Neural progenitor cell (in vitro differentiated cells): ENCODE measurements around the gene FAM216B. TPM values are rescaled to one million over a fixed set of nuclear protein-coding genes. Genes with fewer than 3 reads are reported as not detected.

Experiments used
- DNase-seq: peaks from one replicate; pipeline ENCODE4 v3.0.0-alpha.2; 2016; ENCODE audit warnings: low spot score
- H2AFZ ChIP-seq: fragments of 200-600 bp; sonication (generic); replicated peaks from 2 replicates; pipeline ENCODE4 v1.6.1; 2016; ENCODE audit warnings: antibody characterized with exemption
- H3F3A ChIP-seq: fragments of 200-600 bp; sonication (generic); 2 replicates; pipeline ENCODE4 v1.6.1; 2016; ENCODE audit warnings: antibody characterized with exemption, low read depth
- H3K27ac ChIP-seq: fragments of 200-600 bp; sonication (generic); 2 replicates; pipeline ENCODE4 v1.5.1; 2016; ENCODE audit warnings: mild to moderate bottlenecking
- H3K27me3 ChIP-seq: fragments of 200-600 bp; sonication (generic); 2 replicates; pipeline ENCODE4 v1.6.1; 2016; ENCODE audit warnings: mild to moderate bottlenecking, moderate library complexity
- H3K36me3 ChIP-seq: fragments of 200-600 bp; sonication (generic); 2 replicates; pipeline ENCODE4 v1.5.1; 2016
- H3K4me1 ChIP-seq: fragments of 200-600 bp; sonication (generic); 2 replicates; pipeline ENCODE4 v1.6.1; 2016; ENCODE audit warnings: mixed run types
- H3K4me2 ChIP-seq: fragments of 200-600 bp; sonication (generic); 2 replicates; pipeline ENCODE4 v1.6.1; 2016
- H3K4me3 ChIP-seq: fragments of 200-600 bp; sonication (generic); 2 replicates; pipeline ENCODE4 v1.5.1; 2016
- H3K79me2 ChIP-seq: fragments of 200-600 bp; sonication (generic); 2 replicates; pipeline ENCODE4 v1.6.1; 2016; ENCODE audit warnings: low read depth
- H3K9ac ChIP-seq: fragments of 200-600 bp; sonication (generic); 2 replicates; pipeline ENCODE4 v1.6.1; 2016
- H3K9me3 ChIP-seq: fragments of 200-600 bp; sonication (generic); 2 replicates; pipeline ENCODE4 v1.5.1; 2016; ENCODE audit warnings: low read depth
- H4K20me1 ChIP-seq: fragments of 200-600 bp; sonication (generic); 2 replicates; pipeline ENCODE4 v1.6.1; 2016; ENCODE audit warnings: low read depth
- H3K27ac Mint-ChIP-seq: 3 replicates; pipeline ENCODE4 v1.8.0; 2021; ENCODE audit warnings: mixed read lengths
- H3K27me3 Mint-ChIP-seq: 2 replicates; pipeline ENCODE4 v1.8.0; 2022; ENCODE audit warnings: low read depth, mild to moderate bottlenecking, inconsistent platforms, moderate library complexity, mixed read lengths; ENCODE audit not compliant: insufficient read depth
- H3K36me3 Mint-ChIP-seq: 3 replicates; pipeline ENCODE4 v1.8.0; 2021; ENCODE audit warnings: mixed read lengths
- H3K4me1 Mint-ChIP-seq: 3 replicates; pipeline ENCODE4 v1.8.0; 2021; ENCODE audit warnings: mixed read lengths
- H3K4me3 Mint-ChIP-seq: 3 replicates; pipeline ENCODE4 v1.8.0; 2021; ENCODE audit warnings: mild to moderate bottlenecking, moderate library complexity, mixed read lengths
- H3K9me3 Mint-ChIP-seq: 3 replicates; pipeline ENCODE4 v1.8.0; 2020; ENCODE audit warnings: mixed read lengths
- EZH2 ChIP-seq: fragments of 200-600 bp; sonication (generic); IDR thresholded peaks from 2 replicates; pipeline ENCODE4 v1.6.1; 2017; ENCODE audit warnings: antibody characterized with exemption, mild to moderate bottlenecking, moderate library complexity
- EZH2phosphoT487 ChIP-seq: fragments of 200-600 bp; sonication (generic); IDR thresholded peaks from 2 replicates; pipeline ENCODE4 v1.6.1; 2017; ENCODE audit warnings: antibody characterized with exemption
- total RNA-seq: library from RNA; depleted of rRNA; stranded (reverse); fragments of >200 nt; gene quantifications from 2 replicates; pipeline ENCODE4 v1.2.3, GENCODE V29; 2015; ENCODE audit warnings: low replicate concordance
- TF ChIP-seq, protein P1 (sequence below): fragments of 200-600 bp; sonication (generic); IDR thresholded peaks from 2 replicates; pipeline ENCODE4 v1.5.1; 2017; ENCODE audit warnings: antibody characterized with exemption, mild to moderate bottlenecking

The FAM216B gene
- not detected in 2 replicates for total RNA-seq

DNA sequence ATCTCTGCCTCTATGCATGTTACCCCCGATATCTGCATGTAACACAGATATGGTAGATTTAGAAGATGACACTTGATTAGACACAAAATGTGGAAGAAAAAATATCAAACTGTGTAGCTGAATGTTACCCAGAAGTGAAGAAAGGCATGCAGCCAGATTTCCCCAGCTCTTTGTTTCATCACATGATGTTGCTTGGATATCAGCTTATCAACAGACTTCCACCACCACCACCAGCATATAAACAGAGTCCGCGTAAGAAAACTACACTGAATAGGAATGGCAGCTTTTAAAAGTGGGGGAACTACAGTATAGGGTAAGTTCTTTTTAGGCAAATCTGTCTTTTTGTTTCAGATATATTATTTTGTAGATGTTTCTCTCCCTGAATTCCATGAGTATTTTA, at the start of gene FAM216B:
FAM216B (plus strand) TSS at position 233 of the 400 bp plus-strand sequence. CDS start 2,484 bp downstream, outside the sequence.
- no peak within 1 kb of the TSS for H3K27ac Mint-ChIP-seq
- TF ChIP-seq EZH2phosphoT487 (no peak), EZH2 (no peak)
- TF ChIP-seq, protein P1, sequence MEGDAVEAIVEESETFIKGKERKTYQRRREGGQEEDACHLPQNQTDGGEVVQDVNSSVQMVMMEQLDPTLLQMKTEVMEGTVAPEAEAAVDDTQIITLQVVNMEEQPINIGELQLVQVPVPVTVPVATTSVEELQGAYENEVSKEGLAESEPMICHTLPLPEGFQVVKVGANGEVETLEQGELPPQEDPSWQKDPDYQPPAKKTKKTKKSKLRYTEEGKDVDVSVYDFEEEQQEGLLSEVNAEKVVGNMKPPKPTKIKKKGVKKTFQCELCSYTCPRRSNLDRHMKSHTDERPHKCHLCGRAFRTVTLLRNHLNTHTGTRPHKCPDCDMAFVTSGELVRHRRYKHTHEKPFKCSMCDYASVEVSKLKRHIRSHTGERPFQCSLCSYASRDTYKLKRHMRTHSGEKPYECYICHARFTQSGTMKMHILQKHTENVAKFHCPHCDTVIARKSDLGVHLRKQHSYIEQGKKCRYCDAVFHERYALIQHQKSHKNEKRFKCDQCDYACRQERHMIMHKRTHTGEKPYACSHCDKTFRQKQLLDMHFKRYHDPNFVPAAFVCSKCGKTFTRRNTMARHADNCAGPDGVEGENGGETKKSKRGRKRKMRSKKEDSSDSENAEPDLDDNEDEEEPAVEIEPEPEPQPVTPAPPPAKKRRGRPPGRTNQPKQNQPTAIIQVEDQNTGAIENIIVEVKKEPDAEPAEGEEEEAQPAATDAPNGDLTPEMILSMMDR: no peak
- H3K4me1 Mint-ChIP-seq: no peaks in the 10 kb centered on the region
- Histone ChIP-seq H3F3A (no peaks in the 10 kb centered on the region), H3K36me3 (no peaks in the 10 kb centered on the region), H4K20me1 (no peaks in the 10 kb centered on the region), H2AFZ (no peak within 1 kb of the TSS), H3K9ac (no peak within 1 kb of the TSS), H3K4me1 (no peaks in the 10 kb centered on the region), H3K9me3 (no peaks in the 10 kb centered on the region), H3K27ac (no peak within 1 kb of the TSS), H3K4me3 (no peak within 1 kb of the TSS), H3K27me3 (no peaks in the 10 kb centered on the region), H3K4me2 (no peak within 1 kb of the TSS), H3K79me2 (no peaks in the 10 kb centered on the region)
- no peak within 1 kb of the TSS for H3K4me3 Mint-ChIP-seq
- no peak for DNase-seq
- no peaks in the 10 kb centered on the region for H3K36me3 Mint-ChIP-seq
- H3K9me3 Mint-ChIP-seq: peaks cover 3% of the 10 kb centered on the region
- H3K27me3 Mint-ChIP-seq: no peaks in the 10 kb centered on the region

GRCh38 chr13:42732073-42732472, 49.3 kb upstream of the FAM216B start:
- Histone ChIP-seq H3K4me1 (no peaks in the 10 kb centered on the region), H4K20me1 (no peaks in the 10 kb centered on the region), H2AFZ (no peak overlapping the region), H3F3A (no peaks in the 10 kb centered on the region), H3K27ac (no peak overlapping the region), H3K36me3 (no peaks in the 10 kb centered on the region), H3K9me3 (no peaks in the 10 kb centered on the region), H3K4me2 (no peak overlapping the region), H3K9ac (no peak overlapping the region), H3K79me2 (no peaks in the 10 kb centered on the region), H3K27me3 (no peaks in the 10 kb centered on the region), H3K4me3 (no peak overlapping the region)
- no peak for DNase-seq
- Mint-ChIP-seq H3K4me1 (no peaks in the 10 kb centered on the region), H3K4me3 (no peak overlapping the region), H3K27ac (no peak overlapping the region), H3K9me3 (no peaks in the 10 kb centered on the region), H3K36me3 (no peaks in the 10 kb centered on the region), H3K27me3 (no peaks in the 10 kb centered on the region)
- no peak for TF ChIP-seq EZH2phosphoT487
- TF ChIP-seq, protein P1: no peak
- no peak for TF ChIP-seq EZH2

- no peak overlapping the region for H3K4me2 ChIP-seq
- H3K79me2 ChIP-seq: no peaks in the 10 kb centered on the region
- Mint-ChIP-seq H3K36me3 (no peaks in the 10 kb centered on the region), H3K4me1 (no peaks in the 10 kb centered on the region), H3K4me3 (no peak overlapping the region), H3K9me3 (no peaks in the 10 kb centered on the region), H3K27ac (no peak overlapping the region), H3K27me3 (no peaks in the 10 kb centered on the region)
- no peak overlapping the region for H3K4me3 ChIP-seq
- no peaks in the 10 kb centered on the region for H3K27me3 ChIP-seq
- DNase-seq: no peak
- H2AFZ ChIP-seq: no peak overlapping the region
- TF ChIP-seq, protein P1: no peak
- TF ChIP-seq EZH2 (no peak), EZH2phosphoT487 (no peak)
- no peaks in the 10 kb centered on the region for H3F3A ChIP-seq
- H3K9me3 ChIP-seq: no peaks in the 10 kb centered on the region
- no peaks in the 10 kb centered on the region for H3K36me3 ChIP-seq
- H3K4me1 ChIP-seq: no peaks in the 10 kb centered on the region
- H4K20me1 ChIP-seq: no peaks in the 10 kb centered on the region
- H3K27ac ChIP-seq: no peak overlapping the region
- H3K9ac ChIP-seq: no peak overlapping the region
These were observed 48.3 kb upstream of the FAM216B start for GRCh38 chr13:42733046-42733445.
